ENCODE measurements around the gene PROC. TPM values are rescaled to one million over a fixed set of nuclear protein-coding genes. Genes with fewer than 3 reads are reported as not detected.
A peak's percentile ranks its signal among the peaks of the same experiment; 100 is the strongest.
"Not testable (repeated sequence)": the region's sequence is repeated elsewhere in the genome, so short reads cannot be mapped to it uniquely, and the experiment has no call there.

The PROC gene
- total and polyA plus RNA-seq, 10 donors = 0.16 to 0.52 (median 0.21) TPM; not detected in 7

DNA sequence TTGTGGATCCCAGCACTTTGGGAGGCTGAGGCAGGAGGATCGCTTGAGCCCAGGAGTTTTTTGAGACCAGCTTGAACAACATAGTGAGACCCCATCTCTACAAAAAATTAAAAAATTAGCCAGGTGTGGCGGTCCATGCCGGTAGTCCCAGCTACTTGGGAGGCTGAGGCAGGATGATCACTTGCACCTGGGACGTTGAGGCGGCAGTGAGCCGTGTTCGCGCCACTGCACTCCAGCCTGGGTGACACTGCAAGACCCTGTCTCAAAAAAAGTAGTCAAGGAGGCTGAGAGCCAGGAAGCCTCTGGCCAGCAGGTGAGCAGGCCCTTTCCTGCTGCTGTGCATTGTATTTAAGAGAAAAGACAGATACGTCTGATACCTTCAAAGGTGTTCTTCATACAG, 11.1 kb upstream of the PROC start:
- peaks cover 13 to 63% (median 40%) of the 10 kb centered on the region in 6 donors for H3K4me1 ChIP-seq
- no peak for TF ChIP-seq POLR2A (IDR thresholded peaks at IDR 0.05)
- TF ChIP-seq POLR2AphosphoS5 (IDR thresholded peaks at IDR 0.05) = no peak
- TF ChIP-seq, protein P1, sequence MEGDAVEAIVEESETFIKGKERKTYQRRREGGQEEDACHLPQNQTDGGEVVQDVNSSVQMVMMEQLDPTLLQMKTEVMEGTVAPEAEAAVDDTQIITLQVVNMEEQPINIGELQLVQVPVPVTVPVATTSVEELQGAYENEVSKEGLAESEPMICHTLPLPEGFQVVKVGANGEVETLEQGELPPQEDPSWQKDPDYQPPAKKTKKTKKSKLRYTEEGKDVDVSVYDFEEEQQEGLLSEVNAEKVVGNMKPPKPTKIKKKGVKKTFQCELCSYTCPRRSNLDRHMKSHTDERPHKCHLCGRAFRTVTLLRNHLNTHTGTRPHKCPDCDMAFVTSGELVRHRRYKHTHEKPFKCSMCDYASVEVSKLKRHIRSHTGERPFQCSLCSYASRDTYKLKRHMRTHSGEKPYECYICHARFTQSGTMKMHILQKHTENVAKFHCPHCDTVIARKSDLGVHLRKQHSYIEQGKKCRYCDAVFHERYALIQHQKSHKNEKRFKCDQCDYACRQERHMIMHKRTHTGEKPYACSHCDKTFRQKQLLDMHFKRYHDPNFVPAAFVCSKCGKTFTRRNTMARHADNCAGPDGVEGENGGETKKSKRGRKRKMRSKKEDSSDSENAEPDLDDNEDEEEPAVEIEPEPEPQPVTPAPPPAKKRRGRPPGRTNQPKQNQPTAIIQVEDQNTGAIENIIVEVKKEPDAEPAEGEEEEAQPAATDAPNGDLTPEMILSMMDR (IDR thresholded peaks at IDR 0.05 in 8 of 11, conservative IDR thresholded peaks at IDR 0.05 in 3 of 11) = no peak
- no peak overlapping the region for H3K4me3 ChIP-seq
- 95 to 98% (median 97%) methylated on average over 9 of the region's 9 CpGs for WGBS, 5 donors
- H3K27me3 ChIP-seq (replicated peaks in 1 of 7) = no peaks in the 10 kb centered on the region
- no peak for DNase-seq
- intact Hi-C loops (cut with DNase I; ENCODE audit: low total_unique reads) = no loop called here
- H3K9me3 ChIP-seq = no peaks in the 10 kb centered on the region
- no peaks in the 10 kb centered on the region for H3K36me3 ChIP-seq
- H3K27ac ChIP-seq = peak overlapping the region in 2 of 8 donors; percentile 85 to 91

DNA sequence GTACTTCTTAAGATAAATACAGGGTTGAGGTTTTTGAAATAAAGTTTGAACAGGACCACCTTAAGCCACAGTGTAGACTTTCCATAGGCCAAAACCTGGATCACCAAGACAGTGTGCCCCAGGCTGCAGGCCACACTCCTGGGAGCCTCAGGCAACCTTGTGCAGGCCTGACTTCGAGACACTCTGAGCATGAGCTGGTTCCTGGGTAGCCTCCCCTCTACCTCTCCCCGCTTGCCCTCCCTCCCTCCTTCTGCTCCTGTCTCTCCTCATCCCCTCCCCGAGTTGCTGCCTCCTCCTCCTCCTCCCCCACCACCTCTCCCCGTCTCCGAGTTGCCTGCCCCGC, 10.6 kb upstream of the PROC start:
- 3 to 4% (median 3%) methylated on average over 5 to 6 of the region's 6 CpGs for WGBS, 5 donors
- peak overlapping the region in 5 of 8 donors; percentile 79 to 91 (median 85) for H3K27ac ChIP-seq
- DNase-seq = no peak
- intact Hi-C loops (cut with DNase I; ENCODE audit: low total_unique reads) = no loop called here
- peak overlapping the region in 4 of 8 donors; percentile 41 to 74 (median 48) for H3K4me3 ChIP-seq
- no peaks in the 10 kb centered on the region for H3K36me3 ChIP-seq
- peaks cover 13 to 65% (median 41%) of the 10 kb centered on the region in 6 donors for H3K4me1 ChIP-seq
- no peaks in the 10 kb centered on the region for H3K27me3 ChIP-seq (replicated peaks in 1 of 7)
- H3K9me3 ChIP-seq = no peaks in the 10 kb centered on the region
- no peak for TF ChIP-seq POLR2A (IDR thresholded peaks at IDR 0.05)

DNA sequence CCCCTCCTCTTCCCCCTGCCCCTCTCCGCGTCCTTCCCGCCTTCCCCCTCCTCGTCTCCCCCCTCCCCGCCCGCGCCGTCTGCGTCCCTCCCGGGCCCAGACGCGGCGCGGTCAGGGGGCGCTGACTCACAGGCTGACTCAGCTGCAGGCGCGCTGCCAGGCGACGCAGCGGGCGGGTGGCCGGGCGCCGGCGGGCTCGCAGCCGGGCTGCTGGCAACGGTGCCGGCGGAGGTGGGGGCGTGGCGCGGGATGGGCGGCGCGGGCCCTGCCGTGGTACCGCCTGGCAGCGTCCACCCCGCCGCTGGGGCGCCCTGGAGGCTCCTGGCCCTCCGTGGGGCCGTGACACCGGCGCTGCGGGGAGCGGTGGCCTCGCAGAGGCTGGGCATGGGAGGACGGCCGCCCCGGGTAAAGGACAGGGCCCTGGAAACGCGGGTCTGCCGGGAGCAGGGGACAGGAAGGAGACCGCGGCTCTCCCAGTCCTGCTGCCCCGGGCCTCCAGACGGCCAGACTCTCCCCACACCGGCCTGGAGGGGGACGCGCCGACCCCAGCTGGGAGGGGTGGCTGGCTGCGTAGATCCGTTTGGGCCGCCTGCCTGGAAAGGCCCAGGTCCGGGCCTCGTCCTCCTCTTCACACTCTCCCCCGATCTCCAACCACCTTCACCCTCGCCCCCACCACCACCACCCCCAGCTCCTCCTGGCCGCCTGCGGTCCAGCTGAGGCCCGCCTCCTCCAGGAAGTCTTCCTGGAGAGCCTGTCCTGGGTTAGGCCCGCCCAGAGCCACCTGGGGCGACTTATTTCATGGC, 10.0 kb upstream of the PROC start:
- H3K4me3 ChIP-seq = peak overlapping the region; percentile 32 to 74 (median 40)
- peak; percentile 97 for DNase-seq
- 8 to 25% (median 13%) methylated on average over 20 to 75 of the region's 75 CpGs for WGBS, 5 donors
- H3K9me3 ChIP-seq = no peaks in the 10 kb centered on the region
- no peaks in the 10 kb centered on the region for H3K36me3 ChIP-seq
- no peaks in the 10 kb centered on the region for H3K27me3 ChIP-seq (replicated peaks in 1 of 7)
- H3K27ac ChIP-seq = peak overlapping the region; percentile 44 to 91 (median 84)
- intact Hi-C loops (cut with DNase I; ENCODE audit: low total_unique reads) = no loop called here
- H3K4me1 ChIP-seq = peaks cover 13 to 67% (median 41%) of the 10 kb centered on the region in 6 donors
- peak; percentile 76 to 91 (median 82) for TF ChIP-seq POLR2AphosphoS5 (IDR thresholded peaks at IDR 0.05)
- no peak for TF ChIP-seq POLR2A (IDR thresholded peaks at IDR 0.05)
- TF ChIP-seq, protein P1 (IDR thresholded peaks at IDR 0.05 in 8 of 11, conservative IDR thresholded peaks at IDR 0.05 in 3 of 11) = peak in 3 of 11 experiments; percentile 5 to 25 (median 23)

DNA sequence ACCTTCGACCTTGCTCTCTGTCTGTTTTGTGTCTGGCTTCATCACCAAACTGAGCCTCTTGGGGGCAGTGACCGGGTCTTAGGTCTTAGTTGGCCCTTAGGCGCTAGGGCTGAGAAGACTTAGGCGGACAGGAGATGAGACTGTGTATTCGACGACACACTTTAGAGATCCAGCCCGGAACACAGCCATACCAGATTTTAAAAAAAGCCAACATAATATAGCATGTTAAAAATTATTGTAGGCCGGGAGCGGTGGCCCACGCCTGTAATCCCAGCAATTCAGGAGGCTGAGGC, 9.5 kb upstream of the PROC start:
- no peaks in the 10 kb centered on the region for H3K9me3 ChIP-seq
- H3K27ac ChIP-seq = peak overlapping the region; percentile 44 to 91 (median 84)
- intact Hi-C loops (cut with DNase I; ENCODE audit: low total_unique reads) = no loop called here
- H3K36me3 ChIP-seq = no peaks in the 10 kb centered on the region
- peak overlapping the region in 4 of 8 donors; percentile 41 to 74 (median 48) for H3K4me3 ChIP-seq
- H3K27me3 ChIP-seq (replicated peaks in 1 of 7) = no peaks in the 10 kb centered on the region
- no peak for DNase-seq
- TF ChIP-seq POLR2A (IDR thresholded peaks at IDR 0.05) = no peak
- TF ChIP-seq POLR2AphosphoS5 (IDR thresholded peaks at IDR 0.05) = no peak
- TF ChIP-seq, protein P1 (IDR thresholded peaks at IDR 0.05 in 8 of 11, conservative IDR thresholded peaks at IDR 0.05 in 3 of 11) = no peak
- 89 to 93% (median 91%) methylated on average over 10 of the region's 10 CpGs for WGBS, 5 donors
- peaks cover 13 to 73% (median 46%) of the 10 kb centered on the region in 6 donors for H3K4me1 ChIP-seq

DNA sequence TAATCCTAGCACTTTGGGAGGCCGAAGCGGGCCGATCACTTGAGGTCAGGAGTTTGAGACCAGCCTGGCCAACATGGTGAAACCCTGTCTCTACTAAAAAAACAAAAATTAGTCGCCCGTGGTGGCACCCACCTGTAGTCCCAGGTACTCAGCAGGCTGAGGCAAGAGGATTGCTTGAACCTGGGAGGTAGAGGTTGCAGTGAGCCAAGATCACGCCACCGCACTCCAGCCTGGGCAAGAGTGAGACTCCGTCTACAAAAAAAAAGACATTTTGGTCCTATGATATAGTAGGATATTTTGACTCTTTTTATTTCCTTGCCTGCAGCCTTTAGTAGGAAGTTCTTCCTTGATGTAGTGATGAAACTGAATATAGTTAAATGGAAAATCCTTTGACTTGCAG, 8.5 kb upstream of the PROC start:
- DNase-seq; H3K4me3 ChIP-seq; intact Hi-C loops (cut with DNase I; ENCODE audit: low total_unique reads); H3K36me3 ChIP-seq; H3K9me3 ChIP-seq; H3K27me3 ChIP-seq (replicated peaks in 1 of 7): not testable (repeated sequence)
- Histone ChIP-seq H3K27ac (peak overlapping the region in 2 of 8 donors; percentile 82 to 89), H3K4me1 (peaks cover 13 to 77% (median 45%) of the 10 kb centered on the region in 6 donors)
- 96 to 99% (median 97%) methylated on average over 8 of the region's 8 CpGs for WGBS, 5 donors

Data from spleen (tissue), 11 donors.